Measurements from ENCODE around the gene SNAP29. TPM values are rescaled to one million over a fixed set of nuclear protein-coding genes. Genes with fewer than 3 reads are reported as not detected.

The SNAP29 gene
- total RNA-seq, 1 donor from 2014 or later, result 22.5 TPM

DNA sequence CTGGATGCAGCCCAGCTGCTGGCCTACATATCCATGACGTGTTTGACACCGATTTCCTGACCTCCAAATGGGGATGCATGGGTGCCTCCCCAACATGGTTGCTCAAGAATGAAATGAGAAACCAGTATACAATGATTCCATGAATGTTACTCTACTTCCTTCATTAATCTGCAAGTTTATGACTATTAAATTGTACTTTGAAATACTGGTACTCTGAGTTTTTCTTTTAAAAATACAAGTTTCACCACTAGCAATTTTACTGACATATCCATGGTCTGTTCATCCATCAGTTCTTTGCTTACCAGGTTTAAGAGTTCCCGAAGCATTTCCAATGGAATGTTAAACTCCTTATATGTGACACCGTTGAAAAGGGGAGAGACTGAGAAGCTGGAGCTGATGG is 45.8 kb upstream of the SNAP29 start:
- ATAC-seq, result no peak
- Histone ChIP-seq H3K4me1 (no peaks in the 10 kb centered on the region), H3K27me3 (ENCODE audit: low read depth) (no peaks in the 10 kb centered on the region), H3K36me3 (peaks cover 96% of the 10 kb centered on the region), H3K4me3 (no peak overlapping the region), H3K27ac (no peak overlapping the region), H3K9me3 (no peaks in the 10 kb centered on the region)
- TF ChIP-seq, protein P1, sequence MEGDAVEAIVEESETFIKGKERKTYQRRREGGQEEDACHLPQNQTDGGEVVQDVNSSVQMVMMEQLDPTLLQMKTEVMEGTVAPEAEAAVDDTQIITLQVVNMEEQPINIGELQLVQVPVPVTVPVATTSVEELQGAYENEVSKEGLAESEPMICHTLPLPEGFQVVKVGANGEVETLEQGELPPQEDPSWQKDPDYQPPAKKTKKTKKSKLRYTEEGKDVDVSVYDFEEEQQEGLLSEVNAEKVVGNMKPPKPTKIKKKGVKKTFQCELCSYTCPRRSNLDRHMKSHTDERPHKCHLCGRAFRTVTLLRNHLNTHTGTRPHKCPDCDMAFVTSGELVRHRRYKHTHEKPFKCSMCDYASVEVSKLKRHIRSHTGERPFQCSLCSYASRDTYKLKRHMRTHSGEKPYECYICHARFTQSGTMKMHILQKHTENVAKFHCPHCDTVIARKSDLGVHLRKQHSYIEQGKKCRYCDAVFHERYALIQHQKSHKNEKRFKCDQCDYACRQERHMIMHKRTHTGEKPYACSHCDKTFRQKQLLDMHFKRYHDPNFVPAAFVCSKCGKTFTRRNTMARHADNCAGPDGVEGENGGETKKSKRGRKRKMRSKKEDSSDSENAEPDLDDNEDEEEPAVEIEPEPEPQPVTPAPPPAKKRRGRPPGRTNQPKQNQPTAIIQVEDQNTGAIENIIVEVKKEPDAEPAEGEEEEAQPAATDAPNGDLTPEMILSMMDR (IDR thresholded peaks at IDR 0.05), result no peak
- intact Hi-C loops (cut with DNase I), result no loop called here
- no peak for DNase-seq

DNA sequence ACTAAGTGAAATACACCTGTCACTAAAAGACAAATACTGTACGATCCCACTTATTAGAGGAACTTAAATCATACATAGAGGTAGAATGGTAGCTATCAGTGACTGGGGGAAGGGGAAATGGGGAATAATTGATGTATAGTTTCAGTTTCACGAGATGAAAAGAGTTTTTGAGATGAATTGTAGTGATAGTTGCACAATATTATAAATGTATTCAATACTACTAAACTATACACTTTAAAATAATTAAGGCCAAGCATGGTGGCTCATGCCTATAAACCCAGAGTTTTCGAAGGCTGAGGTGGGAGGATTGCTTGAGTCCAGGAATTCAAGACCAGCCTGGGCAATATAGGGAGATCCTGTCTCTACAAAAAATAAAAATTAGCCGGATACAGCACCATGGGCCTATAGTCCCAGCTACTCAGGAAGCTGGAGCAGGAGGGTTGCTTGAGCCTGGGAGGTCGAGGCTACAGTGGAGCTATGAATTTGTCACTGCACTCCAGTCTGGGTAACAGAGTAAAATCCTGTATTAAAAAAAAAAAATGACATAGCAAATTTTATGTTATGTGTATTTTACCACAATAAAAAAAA is 44.5 kb upstream of the SNAP29 start:
- H3K4me3 ChIP-seq, result no peak overlapping the region
- peaks cover 98% of the 10 kb centered on the region for H3K36me3 ChIP-seq
- no peaks in the 10 kb centered on the region for H3K4me1 ChIP-seq
- DNase-seq (no peak), ATAC-seq (no peak)
- intact Hi-C loops (cut with DNase I), result no loop called here
- no peak overlapping the region for H3K27ac ChIP-seq
- TF ChIP-seq, protein P1 (IDR thresholded peaks at IDR 0.05), result no peak
- no peaks in the 10 kb centered on the region for H3K27me3 ChIP-seq (ENCODE audit: low read depth)
- no peaks in the 10 kb centered on the region for H3K9me3 ChIP-seq

DNA sequence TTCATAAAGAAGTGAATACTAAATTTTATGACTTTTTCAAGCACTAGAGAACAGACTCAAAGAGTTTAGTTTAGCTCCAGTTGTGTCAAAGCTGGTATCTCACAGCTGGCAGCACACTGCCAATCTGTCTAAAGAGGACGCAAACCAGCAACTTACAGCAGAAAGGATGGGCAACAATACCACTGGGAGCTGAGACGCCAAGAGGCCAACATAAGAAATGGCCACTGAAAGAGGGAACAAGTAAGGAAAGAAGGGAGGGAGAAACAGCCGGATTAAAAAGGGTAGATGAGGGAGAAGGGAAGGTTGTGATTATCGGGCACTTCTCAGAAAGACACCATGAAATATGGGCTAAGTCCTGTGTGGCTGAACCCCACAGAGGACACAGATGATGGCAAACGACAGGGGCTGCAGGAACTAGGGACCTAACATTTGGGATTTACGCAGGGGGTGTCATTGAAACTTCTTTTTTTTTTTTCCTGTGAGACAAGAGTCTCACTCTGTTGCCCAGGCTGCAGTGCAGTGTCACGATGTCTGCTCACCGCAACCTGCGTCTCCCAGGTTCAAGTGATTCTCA is 43.2 kb upstream of the SNAP29 start:
- TF ChIP-seq, protein P1 (IDR thresholded peaks at IDR 0.05), result no peak
- DNase-seq, result no peak

DNA sequence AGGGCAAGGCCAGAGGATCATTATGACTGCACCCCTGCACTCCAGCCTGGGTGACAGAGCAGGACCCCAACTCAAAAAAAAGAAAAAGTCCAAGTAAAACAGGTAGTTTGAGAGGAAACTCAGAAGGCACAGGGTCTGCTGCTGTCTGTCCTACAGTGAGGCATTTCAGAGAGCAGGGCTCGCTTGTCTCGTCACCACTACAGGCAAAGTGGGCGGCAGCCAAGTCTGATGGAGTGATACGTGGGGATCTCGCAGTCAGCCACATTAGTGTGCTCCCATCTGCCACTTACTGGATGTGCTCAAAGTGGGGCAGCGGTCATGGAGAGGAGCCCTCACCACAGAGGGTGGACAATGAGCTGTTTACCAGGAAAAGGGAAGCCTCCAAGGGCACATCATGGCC is 42.2 kb upstream of the SNAP29 start:
- no peak overlapping the region for H3K27ac ChIP-seq
- intact Hi-C loops (cut with DNase I), result no loop called here
- peaks cover 96% of the 10 kb centered on the region for H3K36me3 ChIP-seq
- H3K9me3 ChIP-seq, result no peaks in the 10 kb centered on the region
- no peaks in the 10 kb centered on the region for H3K4me1 ChIP-seq
- TF ChIP-seq, protein P1 (IDR thresholded peaks at IDR 0.05), result no peak
- ATAC-seq (peak in 1 of 2 donors; percentile 11), DNase-seq (no peak)
- H3K27me3 ChIP-seq (ENCODE audit: low read depth), result no peaks in the 10 kb centered on the region
- H3K4me3 ChIP-seq, result no peak overlapping the region

More for the DNA sequence above, 43.2 kb upstream of the SNAP29 start:
- no peaks in the 10 kb centered on the region for H3K4me1 ChIP-seq
- ATAC-seq, result no peak
- no peaks in the 10 kb centered on the region for H3K9me3 ChIP-seq
- H3K27ac ChIP-seq, result no peak overlapping the region
- H3K36me3 ChIP-seq, result peaks cover 98% of the 10 kb centered on the region
- no peak overlapping the region for H3K4me3 ChIP-seq
- no peaks in the 10 kb centered on the region for H3K27me3 ChIP-seq (ENCODE audit: low read depth)
- intact Hi-C loops (cut with DNase I), result no loop called here

DNA sequence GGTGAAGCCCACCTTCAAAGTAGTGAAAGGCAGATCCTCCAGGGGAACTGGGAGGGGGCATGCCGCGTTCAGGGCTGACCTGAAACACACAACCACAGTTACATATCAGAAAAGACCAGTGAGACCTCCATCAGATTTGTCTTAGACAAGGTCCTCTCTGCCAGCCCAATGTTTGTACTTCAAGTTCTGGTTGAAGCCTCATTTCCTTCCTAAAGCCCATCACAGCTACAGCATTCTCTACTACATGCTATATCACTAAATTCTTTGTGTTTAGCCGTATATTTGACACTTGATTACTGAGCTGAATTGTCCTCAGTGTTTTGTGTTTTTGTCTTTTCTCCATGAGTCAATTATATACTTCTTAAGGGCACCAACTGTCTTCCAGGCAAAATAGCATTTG is 40.3 kb upstream of the SNAP29 start:
- intact Hi-C loops (cut with DNase I), result no loop called here
- H3K27me3 ChIP-seq (ENCODE audit: low read depth), result no peaks in the 10 kb centered on the region
- no peak overlapping the region for H3K4me3 ChIP-seq
- H3K27ac ChIP-seq, result no peak overlapping the region
- DNase-seq (no peak), ATAC-seq (no peak)
- peaks cover 96% of the 10 kb centered on the region for H3K36me3 ChIP-seq
- no peaks in the 10 kb centered on the region for H3K9me3 ChIP-seq
- H3K4me1 ChIP-seq, result no peaks in the 10 kb centered on the region
- TF ChIP-seq, protein P1 (IDR thresholded peaks at IDR 0.05), result no peak

Measured in lower lobe of right lung (tissue), 2 donors.